Renal cortex interstitium (tissue), 11 donors: ENCODE results near the gene TRERF1. TPM values are rescaled to one million over a fixed set of nuclear protein-coding genes. Genes with fewer than 3 reads are reported as not detected.

ENCODE experiments used
- DNase-seq, 11 donors: peaks; one replicate each; pipeline ENCODE4 v3.0.0-alpha.2; 2013; ENCODE audit warnings: low read depth in 9 of 11, low spot score in 4 of 11; ENCODE audit errors: extremely low read depth in 1 of 11
- polyA plus RNA-seq, 3 donors: library from polyadenylated mRNA; unstranded; fragments of 120-200 nt; gene quantifications; one replicate each; pipeline ENCODE4 v1.2.1, GENCODE V29; 2013; ENCODE audit not compliant: insufficient read length in 3 of 3

TRERF1 gene
- polyA plus RNA-seq, 3 donors = 14.9 to 16.4 (median 15.9) TPM

- no peak for DNase-seq
Measured at GRCh38 chr6:42380228-42380979, 71.3 kb downstream of the TRERF1 start.

GRCh38 chr6:42378536-42378935 lies 73.2 kb downstream of the TRERF1 start:
- DNase-seq = no peak

GRCh38 chr6:42378125-42378524 lies 73.6 kb downstream of the TRERF1 start:
- DNase-seq = no peak

- DNase-seq = no peak
Measured at GRCh38 chr6:42375007-42375635, 76.6 kb downstream of the TRERF1 start.

GRCh38 chr6:42374018-42374669 lies 77.6 kb downstream of the TRERF1 start:
- DNase-seq = no peak

GRCh38 chr6:42372699-42373098 lies 79.0 kb downstream of the TRERF1 start:
- no peak for DNase-seq

- no peak for DNase-seq
Measured at GRCh38 chr6:42370323-42370985, 81.3 kb downstream of the TRERF1 start.

- no peak for DNase-seq
Measured at GRCh38 chr6:42369568-42369967, 82.2 kb downstream of the TRERF1 start.

- no peak for DNase-seq
Measured at GRCh38 chr6:42368181-42368580, 83.5 kb downstream of the TRERF1 start.

- no peak for DNase-seq
Measured at GRCh38 chr6:42367353-42368011, 84.2 kb downstream of the TRERF1 start.

- DNase-seq = no peak
Measured at GRCh38 chr6:42366999-42367352, 84.8 kb downstream of the TRERF1 start.

GRCh38 chr6:42366011-42366705 lies 85.6 kb downstream of the TRERF1 start:
- DNase-seq = no peak

GRCh38 chr6:42365021-42365420 lies 86.7 kb downstream of the TRERF1 start:
- no peak for DNase-seq

- DNase-seq = no peak
Measured at GRCh38 chr6:42363926-42364849, 87.5 kb downstream of the TRERF1 start.

GRCh38 chr6:42361036-42361435 lies 90.7 kb downstream of the TRERF1 start:
- DNase-seq = no peak

GRCh38 chr6:42359021-42359420 lies 92.7 kb downstream of the TRERF1 start:
- no peak for DNase-seq

GRCh38 chr6:42355416-42355815 lies 96.3 kb downstream of the TRERF1 start:
- DNase-seq = no peak

GRCh38 chr6:42354702-42355101 lies 97.0 kb downstream of the TRERF1 start:
- no peak for DNase-seq
